ENCODE data around the gene MTIF3.

MTIF3 gene, protein sequence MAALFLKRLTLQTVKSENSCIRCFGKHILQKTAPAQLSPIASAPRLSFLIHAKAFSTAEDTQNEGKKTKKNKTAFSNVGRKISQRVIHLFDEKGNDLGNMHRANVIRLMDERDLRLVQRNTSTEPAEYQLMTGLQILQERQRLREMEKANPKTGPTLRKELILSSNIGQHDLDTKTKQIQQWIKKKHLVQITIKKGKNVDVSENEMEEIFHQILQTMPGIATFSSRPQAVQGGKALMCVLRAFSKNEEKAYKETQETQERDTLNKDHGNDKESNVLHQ

DNA sequence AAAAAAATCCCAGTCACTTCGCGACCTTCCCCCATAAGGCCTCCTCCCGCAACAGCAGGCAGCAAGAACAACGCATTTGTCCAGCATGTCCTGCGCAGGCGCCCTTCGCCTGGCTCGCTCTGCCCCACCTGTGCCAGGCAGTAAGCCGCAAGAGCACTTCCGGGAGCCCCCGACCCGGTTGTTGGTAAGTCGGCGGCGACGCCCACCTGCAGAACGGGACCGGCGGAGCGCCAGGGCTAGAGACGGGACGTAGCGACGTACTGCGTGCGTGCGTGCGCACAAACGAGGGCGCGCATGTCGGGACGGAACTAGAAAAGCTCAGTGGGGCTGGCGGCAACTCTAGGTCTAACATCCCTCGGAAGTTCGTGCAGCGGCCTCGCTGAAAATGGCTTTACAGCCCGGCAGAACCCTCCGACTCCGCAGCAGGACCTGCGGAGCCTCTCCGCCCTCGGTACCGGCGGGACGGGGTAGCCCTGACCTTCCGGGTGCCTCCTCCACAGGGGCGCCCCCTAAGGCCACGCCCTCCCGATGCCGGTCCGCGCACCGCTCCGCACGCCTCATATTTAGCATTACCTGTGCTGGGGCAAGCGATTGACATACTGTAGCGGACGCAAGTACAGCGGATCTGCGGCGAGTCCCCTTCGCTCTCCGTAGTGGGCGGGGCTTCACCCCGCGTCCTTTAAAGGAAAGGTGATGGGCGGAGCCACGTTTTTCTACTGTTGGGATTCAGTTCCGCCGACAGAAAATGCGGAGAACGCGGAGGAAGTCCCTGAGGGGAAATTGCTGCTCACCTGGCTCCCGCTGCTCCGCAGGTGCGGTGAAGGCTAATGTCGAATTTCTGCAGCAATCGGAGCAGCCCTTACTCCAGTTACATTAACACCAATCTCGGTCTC, at the start of gene MTIF3:
Gene MTIF3 (minus strand): TSS at position 629 of the 893 bp plus-strand sequence. CDS start 10,116 bp downstream, outside the sequence.
- H3K4me1 ChIP-seq (ENCODE audit: control insufficient read depth, insufficient read depth, low read length), result peaks cover 5% of the 10 kb centered on the region
- no peaks in the 10 kb centered on the region for H3K36me3 ChIP-seq (ENCODE audit: control insufficient read depth, insufficient read depth, low read length)
- peak within 1 kb of the TSS; percentile 98 for H3K27ac ChIP-seq (ENCODE audit: low read depth, low read length)
- H3K27me3 ChIP-seq (ENCODE audit: control insufficient read depth, insufficient read depth, low read length), result no peaks in the 10 kb centered on the region
- H3K4me3 ChIP-seq (ENCODE audit: low read length), result peak within 1 kb of the TSS; percentile 97
- H3K9ac ChIP-seq (ENCODE audit: low read length), result peak within 1 kb of the TSS; percentile 77

- Histone ChIP-seq H3K9ac (ENCODE audit: low read length) (no peak overlapping the region), H3K4me1 (ENCODE audit: control insufficient read depth, insufficient read depth, low read length) (no peaks in the 10 kb centered on the region), H3K27me3 (ENCODE audit: control insufficient read depth, insufficient read depth, low read length) (no peaks in the 10 kb centered on the region), H3K36me3 (ENCODE audit: control insufficient read depth, insufficient read depth, low read length) (no peaks in the 10 kb centered on the region), H3K4me3 (ENCODE audit: low read length) (no peak overlapping the region), H3K27ac (ENCODE audit: low read depth, low read length) (no peak overlapping the region)
These were observed 47.3 kb upstream of the MTIF3 start for GRCh38 chr13:27497563-27498230.

DNA sequence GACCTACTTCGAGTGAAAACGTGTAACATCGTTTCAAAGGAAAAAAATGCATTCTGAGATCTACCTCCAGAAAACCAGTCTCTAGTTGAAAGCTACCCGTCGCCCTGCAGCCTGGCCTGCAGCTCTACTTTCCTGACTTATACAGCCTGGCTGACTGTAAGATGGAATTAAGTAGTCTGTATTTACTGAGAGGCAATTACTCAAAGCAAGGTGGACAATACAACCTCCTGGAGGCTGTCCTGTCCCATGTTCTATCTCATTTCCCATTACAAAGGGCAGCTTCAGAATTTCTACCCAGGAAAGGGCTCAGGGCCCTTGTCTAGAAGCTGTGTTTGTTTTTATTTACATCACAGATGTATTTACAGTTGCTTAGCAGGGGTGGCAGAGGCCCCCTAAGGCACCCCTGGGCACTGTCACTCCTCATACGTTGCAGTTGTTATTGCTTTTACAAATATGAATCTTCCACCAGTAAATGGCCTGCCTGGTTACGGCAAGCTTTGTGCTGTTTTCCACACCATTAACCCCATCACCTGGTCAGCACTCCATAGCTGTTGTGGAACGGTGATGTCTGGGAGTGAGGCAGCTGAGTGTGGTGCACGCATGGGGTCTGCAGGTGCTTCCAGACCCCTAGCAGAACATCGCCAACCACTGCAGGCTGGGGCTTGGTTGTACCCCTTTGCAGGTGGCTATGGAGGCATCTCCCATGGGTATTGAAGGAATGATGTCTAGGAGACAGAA, 46.3 kb upstream of the MTIF3 start:
- Histone ChIP-seq H3K4me1 (ENCODE audit: control insufficient read depth, insufficient read depth, low read length) (no peaks in the 10 kb centered on the region), H3K36me3 (ENCODE audit: control insufficient read depth, insufficient read depth, low read length) (no peaks in the 10 kb centered on the region), H3K4me3 (ENCODE audit: low read length) (no peak overlapping the region), H3K27ac (ENCODE audit: low read depth, low read length) (no peak overlapping the region), H3K27me3 (ENCODE audit: control insufficient read depth, insufficient read depth, low read length) (no peaks in the 10 kb centered on the region), H3K9ac (ENCODE audit: low read length) (no peak overlapping the region)

DNA sequence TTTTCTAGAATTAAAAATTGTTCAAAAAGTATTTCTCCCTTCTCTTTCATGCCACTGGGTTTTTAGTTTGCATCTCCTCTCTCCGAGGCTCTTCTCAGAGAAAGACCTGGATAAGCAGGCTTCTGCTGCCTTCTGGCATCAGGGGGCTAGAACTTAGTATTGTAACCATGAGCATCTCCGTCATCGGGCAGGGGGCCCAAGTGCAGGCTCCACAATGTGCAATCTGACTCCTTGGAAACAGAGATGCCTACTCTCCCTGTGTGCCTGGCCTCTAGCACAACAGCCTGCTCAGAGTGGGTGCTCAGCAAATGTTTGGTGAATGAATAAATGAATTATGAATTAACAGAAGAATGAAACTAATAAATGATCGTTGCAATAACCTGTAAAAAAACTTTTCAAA, 45.6 kb upstream of the MTIF3 start:
- no peaks in the 10 kb centered on the region for H3K27me3 ChIP-seq (ENCODE audit: control insufficient read depth, insufficient read depth, low read length)
- H3K9ac ChIP-seq (ENCODE audit: low read length), result no peak overlapping the region
- H3K27ac ChIP-seq (ENCODE audit: low read depth, low read length), result no peak overlapping the region
- no peak overlapping the region for H3K4me3 ChIP-seq (ENCODE audit: low read length)
- no peaks in the 10 kb centered on the region for H3K36me3 ChIP-seq (ENCODE audit: control insufficient read depth, insufficient read depth, low read length)
- no peaks in the 10 kb centered on the region for H3K4me1 ChIP-seq (ENCODE audit: control insufficient read depth, insufficient read depth, low read length)

DNA sequence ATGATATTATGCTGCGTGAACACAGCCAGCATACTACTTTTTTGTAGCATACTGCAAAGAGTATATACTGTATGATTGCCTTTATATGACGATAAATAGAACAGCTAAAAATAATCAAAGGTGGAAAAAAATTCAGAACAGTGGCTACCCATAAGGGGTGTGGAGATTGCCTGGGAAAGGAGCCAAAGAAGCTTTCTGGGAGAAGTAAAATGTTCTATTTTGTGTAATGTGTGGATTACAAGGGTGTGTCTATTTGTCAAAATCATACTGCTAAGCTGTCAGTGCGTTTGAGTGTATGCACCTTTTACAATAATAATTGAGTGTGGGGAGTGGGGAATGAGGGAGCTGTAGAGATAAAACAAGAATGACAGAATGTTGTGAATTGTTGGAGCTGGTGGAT, 45.2 kb upstream of the MTIF3 start:
- H3K27ac ChIP-seq (ENCODE audit: low read depth, low read length), result no peak overlapping the region
- H3K9ac ChIP-seq (ENCODE audit: low read length), result no peak overlapping the region
- H3K4me1 ChIP-seq (ENCODE audit: control insufficient read depth, insufficient read depth, low read length), result no peaks in the 10 kb centered on the region
- H3K27me3 ChIP-seq (ENCODE audit: control insufficient read depth, insufficient read depth, low read length), result no peaks in the 10 kb centered on the region
- no peaks in the 10 kb centered on the region for H3K36me3 ChIP-seq (ENCODE audit: control insufficient read depth, insufficient read depth, low read length)
- no peak overlapping the region for H3K4me3 ChIP-seq (ENCODE audit: low read length)

DNA sequence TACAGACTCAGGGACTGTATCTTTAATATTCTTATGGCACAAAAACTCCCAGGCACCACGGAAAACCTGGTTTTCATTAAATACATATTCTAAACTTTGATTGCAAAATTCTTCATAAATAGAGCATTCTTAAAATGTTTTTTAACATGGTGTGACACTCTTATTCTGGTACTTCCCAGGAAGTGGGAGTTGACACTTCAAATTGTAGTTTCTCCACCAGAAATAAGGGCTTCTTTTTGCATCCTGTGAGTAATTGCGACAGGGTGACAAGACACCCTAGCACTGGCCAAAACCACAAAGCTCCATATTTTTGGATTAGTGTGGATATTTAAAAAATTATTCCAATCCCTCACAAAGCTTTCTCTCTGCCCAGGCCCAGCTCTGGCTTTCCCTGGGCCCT, 43.6 kb upstream of the MTIF3 start:
- H3K4me3 ChIP-seq (ENCODE audit: low read length), result no peak overlapping the region
- H3K27ac ChIP-seq (ENCODE audit: low read depth, low read length), result no peak overlapping the region
- H3K27me3 ChIP-seq (ENCODE audit: control insufficient read depth, insufficient read depth, low read length), result no peaks in the 10 kb centered on the region
- no peaks in the 10 kb centered on the region for H3K36me3 ChIP-seq (ENCODE audit: control insufficient read depth, insufficient read depth, low read length)
- H3K4me1 ChIP-seq (ENCODE audit: control insufficient read depth, insufficient read depth, low read length), result no peaks in the 10 kb centered on the region
- H3K9ac ChIP-seq (ENCODE audit: low read length), result no peak overlapping the region

GRCh38 chr13:27489456-27489855, 39.1 kb upstream of the MTIF3 start:
- Histone ChIP-seq H3K27ac (ENCODE audit: low read depth, low read length) (no peak overlapping the region), H3K9ac (ENCODE audit: low read length) (no peak overlapping the region), H3K27me3 (ENCODE audit: control insufficient read depth, insufficient read depth, low read length) (no peaks in the 10 kb centered on the region), H3K4me1 (ENCODE audit: control insufficient read depth, insufficient read depth, low read length) (no peaks in the 10 kb centered on the region), H3K4me3 (ENCODE audit: low read length) (no peak overlapping the region), H3K36me3 (ENCODE audit: control insufficient read depth, insufficient read depth, low read length) (no peaks in the 10 kb centered on the region)

- no peaks in the 10 kb centered on the region for H3K36me3 ChIP-seq (ENCODE audit: control insufficient read depth, insufficient read depth, low read length)
- H3K27ac ChIP-seq (ENCODE audit: low read depth, low read length), result no peak overlapping the region
- no peaks in the 10 kb centered on the region for H3K27me3 ChIP-seq (ENCODE audit: control insufficient read depth, insufficient read depth, low read length)
- H3K9ac ChIP-seq (ENCODE audit: low read length), result no peak overlapping the region
- no peak overlapping the region for H3K4me3 ChIP-seq (ENCODE audit: low read length)
- no peaks in the 10 kb centered on the region for H3K4me1 ChIP-seq (ENCODE audit: control insufficient read depth, insufficient read depth, low read length)
These were observed 37.4 kb upstream of the MTIF3 start for GRCh38 chr13:27487776-27488175.

DNA sequence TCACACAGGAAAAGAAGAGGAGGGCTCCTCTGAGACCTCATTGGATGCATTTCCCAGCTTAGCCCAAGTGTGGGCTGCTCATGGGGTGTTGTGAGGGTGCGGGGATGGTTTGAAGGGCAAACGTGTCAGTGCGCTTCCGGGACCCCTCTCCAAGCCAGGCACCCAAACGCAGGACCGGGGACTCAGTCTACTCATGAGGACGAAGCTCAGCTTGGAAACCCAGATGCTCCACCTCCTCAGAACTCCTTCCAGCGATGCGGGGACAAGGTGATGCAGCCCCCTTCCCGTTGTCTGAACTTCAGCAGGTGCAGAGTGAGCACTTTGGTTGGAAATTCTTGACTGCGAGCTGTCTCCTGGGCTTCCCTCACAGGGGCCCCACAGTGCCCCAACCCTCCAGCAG, 33.1 kb upstream of the MTIF3 start:
- H3K4me3 ChIP-seq (ENCODE audit: low read length), result no peak overlapping the region
- no peaks in the 10 kb centered on the region for H3K36me3 ChIP-seq (ENCODE audit: control insufficient read depth, insufficient read depth, low read length)
- H3K4me1 ChIP-seq (ENCODE audit: control insufficient read depth, insufficient read depth, low read length), result no peaks in the 10 kb centered on the region
- no peak overlapping the region for H3K9ac ChIP-seq (ENCODE audit: low read length)
- no peak overlapping the region for H3K27ac ChIP-seq (ENCODE audit: low read depth, low read length)
- no peaks in the 10 kb centered on the region for H3K27me3 ChIP-seq (ENCODE audit: control insufficient read depth, insufficient read depth, low read length)

- Histone ChIP-seq H3K4me3 (ENCODE audit: low read length) (no peak overlapping the region), H3K27me3 (ENCODE audit: control insufficient read depth, insufficient read depth, low read length) (no peaks in the 10 kb centered on the region), H3K27ac (ENCODE audit: low read depth, low read length) (no peak overlapping the region), H3K4me1 (ENCODE audit: control insufficient read depth, insufficient read depth, low read length) (no peaks in the 10 kb centered on the region), H3K9ac (ENCODE audit: low read length) (no peak overlapping the region), H3K36me3 (ENCODE audit: control insufficient read depth, insufficient read depth, low read length) (no peaks in the 10 kb centered on the region)
These were observed 32.6 kb upstream of the MTIF3 start for GRCh38 chr13:27482983-27483382.

DNA sequence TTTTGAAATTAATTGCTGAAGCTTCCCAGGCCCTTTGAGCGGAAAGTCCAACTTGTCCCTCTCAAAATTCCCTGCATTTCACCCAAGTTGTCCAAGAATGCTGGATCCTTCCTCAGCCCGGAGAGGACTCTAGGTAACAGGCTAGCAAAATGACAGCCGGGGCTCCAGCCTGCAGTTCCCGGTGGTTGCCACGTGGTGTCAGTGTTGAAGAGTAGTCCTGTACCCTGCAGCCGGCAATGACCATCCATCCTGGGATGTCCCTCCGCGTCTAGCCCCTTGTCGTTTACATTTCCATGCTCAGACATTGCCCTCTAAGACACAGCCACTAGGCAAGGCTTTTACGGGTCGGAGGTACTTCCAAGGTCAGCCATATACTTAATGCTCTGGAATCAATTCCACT, 31.4 kb upstream of the MTIF3 start:
- Histone ChIP-seq H3K36me3 (ENCODE audit: control insufficient read depth, insufficient read depth, low read length) (no peaks in the 10 kb centered on the region), H3K27ac (ENCODE audit: low read depth, low read length) (no peak overlapping the region), H3K27me3 (ENCODE audit: control insufficient read depth, insufficient read depth, low read length) (no peaks in the 10 kb centered on the region), H3K4me1 (ENCODE audit: control insufficient read depth, insufficient read depth, low read length) (no peaks in the 10 kb centered on the region), H3K9ac (ENCODE audit: low read length) (no peak overlapping the region), H3K4me3 (ENCODE audit: low read length) (no peak overlapping the region)

All from rectal smooth muscle tissue (tissue), 1 donor.